IPS-NIHi7 (cell line): ENCODE results near the gene EML3.
A peak's percentile ranks its signal among the peaks of the same experiment; 100 is the strongest.
"Not testable (repeated sequence)": the region's sequence is repeated elsewhere in the genome, so short reads cannot be mapped to it uniquely, and the experiment has no call there.

Experiments used
- DNase-seq: peaks from one replicate; pipeline ENCODE4 v3.0.0; 2012; ENCODE audit warnings: mixed read lengths; ENCODE audit errors: extremely low spot score

EML3 gene

DNA sequence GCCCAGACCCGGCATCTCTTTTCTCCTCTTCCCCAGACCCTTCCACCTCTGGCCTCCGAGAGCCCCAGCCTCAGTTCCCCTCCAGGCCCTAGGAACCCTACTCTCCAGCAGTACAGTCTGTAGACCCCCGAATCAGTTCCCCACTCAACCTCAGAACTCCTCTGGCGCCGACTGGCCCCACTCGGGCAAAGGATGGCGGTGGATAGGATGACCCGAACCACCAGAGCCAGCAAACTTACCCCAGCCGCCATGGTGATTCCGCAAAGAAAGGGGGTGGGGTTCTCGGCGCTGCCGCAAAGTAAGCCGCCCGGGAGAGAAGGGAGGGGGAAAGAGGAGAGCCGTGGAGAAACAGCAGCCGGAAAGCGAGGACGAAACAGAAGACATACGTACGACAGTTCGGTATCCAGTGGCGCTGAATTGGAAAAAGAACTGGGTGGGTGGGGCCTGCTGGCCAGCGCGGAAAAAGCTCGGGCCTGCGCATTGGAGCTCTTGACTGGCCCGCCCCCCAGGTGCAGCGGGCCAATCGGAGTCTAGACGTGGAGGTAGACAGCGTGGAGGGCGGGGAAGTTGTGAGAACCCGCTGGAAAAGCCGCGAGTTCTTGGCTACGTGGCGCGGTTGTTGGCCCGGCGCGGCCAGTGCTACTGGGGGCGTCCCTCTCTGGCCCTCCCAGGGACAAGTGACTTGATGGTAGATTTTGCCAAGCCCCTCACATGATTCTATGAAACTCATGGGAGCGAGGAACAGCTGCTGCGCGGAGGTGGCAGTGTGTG lies 38.8 kb downstream of the EML3 start, which contains the start of gene EEF1G:
Gene EEF1G, minus strand, starts transcription at position 300 of the 771 bp plus-strand sequence. Its CDS starts 49 bp downstream, at position 251.
- peak; percentile 98 for DNase-seq

DNA sequence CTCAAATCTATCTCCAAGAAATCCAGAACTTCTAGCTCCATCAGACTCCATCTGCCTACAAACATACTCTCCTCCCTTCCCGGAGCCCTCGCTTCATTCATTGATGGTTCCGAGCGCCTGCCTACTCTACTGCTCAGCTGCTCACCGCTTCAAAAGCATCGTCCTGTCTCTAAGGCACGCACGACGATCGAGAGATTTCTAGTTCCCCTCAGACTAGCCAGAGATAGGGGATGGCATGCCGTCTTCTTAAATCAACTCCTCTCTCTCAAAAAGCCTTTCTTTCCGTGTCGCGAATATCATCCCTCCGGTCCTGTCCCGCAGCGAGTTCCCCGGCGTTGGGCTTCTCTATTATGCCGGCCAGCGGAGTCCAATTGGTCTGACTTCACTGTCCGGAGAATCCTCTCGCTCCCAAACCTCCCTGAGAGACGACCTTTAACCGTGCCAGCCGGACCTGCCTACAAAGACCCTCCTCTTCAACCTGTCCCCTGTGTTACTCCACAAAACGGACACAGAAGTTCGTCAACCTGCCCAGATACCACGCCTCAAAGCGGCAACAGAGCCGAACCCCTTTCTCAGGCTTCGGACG lies 39.5 kb downstream of the EML3 start:
- no peak for DNase-seq

DNA sequence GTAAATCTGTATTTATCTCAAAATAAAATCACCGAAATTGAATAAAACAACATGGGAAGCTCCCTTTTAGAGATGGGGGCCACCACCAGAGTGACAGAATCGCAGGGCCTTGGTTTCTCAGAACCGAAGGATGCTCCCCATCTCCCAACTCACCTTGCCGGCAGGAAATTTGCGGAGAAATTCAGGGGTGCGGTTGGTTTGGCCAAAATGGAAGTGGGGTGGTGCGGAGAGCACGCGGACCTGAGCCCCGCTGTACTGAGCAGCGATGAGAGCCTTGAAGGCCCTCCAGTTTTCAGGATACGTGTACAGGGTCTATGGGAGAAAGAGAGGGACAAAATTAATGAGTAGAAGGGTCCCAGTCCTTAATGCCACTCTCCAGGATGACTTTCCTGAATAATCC lies 40.1 kb downstream of the EML3 start:
- DNase-seq: no peak

DNA sequence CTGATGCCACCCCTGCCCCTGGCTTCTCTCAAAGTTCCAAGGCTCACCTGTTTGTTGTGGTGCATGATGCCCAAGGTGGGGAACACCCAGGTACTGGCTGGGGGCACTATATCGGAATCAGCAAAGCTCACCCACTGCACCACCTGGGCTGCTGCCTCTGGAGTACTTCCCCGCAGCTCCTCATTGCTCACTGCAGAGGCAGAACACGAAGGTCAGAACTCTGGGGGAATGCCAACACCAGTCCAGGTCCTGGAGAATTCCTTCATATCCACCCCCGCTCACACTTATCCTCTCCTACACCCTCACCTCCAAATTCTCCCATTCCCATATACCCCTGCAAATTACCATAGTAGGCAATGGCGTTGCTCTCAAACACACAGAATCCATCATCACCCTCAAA lies 41.1 kb downstream of the EML3 start:
- not testable (repeated sequence) for DNase-seq

DNA sequence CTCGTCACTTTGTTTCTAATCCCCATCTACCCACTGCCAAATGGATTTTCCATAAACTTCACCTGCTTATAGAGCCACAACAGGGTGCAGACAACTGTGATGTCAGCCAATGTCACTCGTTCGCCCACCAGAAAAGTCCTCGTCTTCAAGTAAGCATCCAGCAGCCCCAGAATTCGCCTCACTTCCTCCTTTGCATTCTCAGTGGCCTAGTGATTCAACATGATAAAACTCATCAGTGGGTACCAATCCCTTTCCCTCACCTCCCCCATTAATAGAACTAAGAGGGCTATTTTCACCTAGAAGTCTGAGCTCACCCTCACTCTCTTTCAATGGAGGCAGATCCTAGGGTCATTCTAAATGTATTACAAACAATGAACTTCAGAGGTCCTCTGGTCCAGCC lies 41.7 kb downstream of the EML3 start:
- not testable (repeated sequence) for DNase-seq

DNA sequence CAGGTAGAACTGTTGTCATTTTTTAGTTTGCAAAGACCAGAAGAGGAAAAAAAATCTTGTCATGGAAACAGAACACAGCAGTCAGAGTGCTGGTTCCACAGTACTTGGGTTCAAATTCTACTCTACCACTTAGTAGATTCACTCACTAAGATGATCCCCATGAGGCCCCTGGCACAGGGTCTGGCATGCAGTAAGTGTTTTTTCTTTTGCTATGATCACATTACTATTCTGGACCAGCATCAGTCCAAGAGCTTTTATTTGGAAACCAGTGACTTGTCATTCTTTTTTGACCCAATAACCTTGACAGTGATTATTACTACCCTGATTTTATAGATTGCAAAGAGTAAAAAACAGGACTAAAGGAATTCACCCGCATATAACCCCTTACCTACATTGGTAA lies 43.0 kb downstream of the EML3 start:
- DNase-seq: no peak

DNA sequence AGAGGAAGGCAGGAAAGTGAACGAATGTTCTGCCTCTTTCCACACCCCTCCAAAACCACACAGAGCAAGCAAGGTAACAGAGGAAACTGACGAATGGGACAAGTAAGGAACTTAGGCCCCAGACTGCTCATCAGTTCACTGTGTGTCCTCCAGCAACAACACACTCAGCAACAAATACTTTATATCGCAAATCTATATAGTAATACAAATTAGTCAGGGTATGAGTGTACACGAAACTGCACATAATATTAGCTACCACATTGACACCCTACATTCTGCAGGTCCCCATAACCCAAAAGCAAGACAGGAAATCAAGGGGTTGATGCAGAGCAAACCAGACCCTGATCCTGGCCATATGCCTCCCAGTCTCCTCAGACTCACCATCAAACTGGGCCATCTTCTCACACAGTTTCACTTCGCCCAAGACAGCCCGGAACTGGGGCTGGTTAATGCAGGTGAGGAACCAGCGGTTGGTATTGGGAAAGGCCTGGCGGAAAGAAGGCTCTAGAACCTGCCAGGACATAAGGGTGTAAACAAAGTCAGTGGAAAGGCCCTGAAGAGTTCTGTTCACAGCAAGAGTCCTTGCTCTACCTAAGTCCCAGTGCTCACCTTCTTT lies 45.4 kb downstream of the EML3 start:
- no peak for DNase-seq

DNA sequence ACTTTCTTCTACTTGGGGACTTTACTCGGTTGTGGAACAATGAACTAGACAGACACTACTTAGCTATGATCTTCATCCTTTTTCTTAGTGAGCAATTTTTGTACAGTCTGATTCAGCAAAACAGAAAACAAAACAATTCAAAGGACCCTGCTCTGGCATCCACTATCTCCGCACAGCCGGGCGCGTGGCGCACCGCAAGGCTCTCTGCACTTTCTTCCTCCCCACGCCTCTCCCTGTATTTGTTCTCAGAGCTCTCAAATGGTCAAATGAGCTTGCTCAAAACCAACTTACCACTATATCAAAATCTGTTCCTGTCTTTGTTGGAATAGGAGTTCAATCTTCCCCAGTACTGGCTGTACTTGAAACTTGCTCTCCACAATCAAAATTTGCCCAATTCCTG lies 46.3 kb downstream of the EML3 start:
- no peak for DNase-seq

DNA sequence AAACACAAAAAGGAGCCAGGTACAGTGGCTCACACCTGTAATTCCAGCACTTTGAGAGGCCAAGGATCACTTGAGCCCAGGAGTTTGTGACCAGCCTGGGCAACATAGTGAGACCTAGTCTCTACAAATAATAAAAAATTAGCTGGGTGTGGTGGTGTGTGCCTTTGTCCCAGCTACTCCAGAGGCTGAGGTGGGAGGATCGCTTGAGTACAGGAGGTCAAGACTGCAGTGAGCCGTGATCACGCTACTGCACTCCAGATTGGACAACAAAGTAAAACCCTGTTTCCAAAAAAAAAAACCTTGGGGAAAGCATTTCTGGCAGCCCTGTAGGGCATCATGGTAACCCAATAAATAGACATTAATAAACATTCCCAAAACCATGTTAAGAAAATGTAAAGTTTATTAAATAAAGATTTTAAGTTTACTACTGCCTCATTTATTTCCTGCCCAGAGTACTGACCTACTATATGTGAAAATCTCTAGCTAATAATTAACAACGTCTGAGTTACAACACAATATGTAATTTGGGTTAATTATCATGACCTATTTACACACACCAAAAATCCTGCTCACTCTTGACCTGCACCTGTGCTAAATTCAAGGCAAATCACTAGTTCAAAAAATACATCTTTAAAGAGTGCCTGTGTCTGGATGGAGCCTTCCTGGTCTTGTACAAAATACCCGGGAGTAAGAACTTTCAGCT lies 47.3 kb downstream of the EML3 start:
- DNase-seq: no peak

DNA sequence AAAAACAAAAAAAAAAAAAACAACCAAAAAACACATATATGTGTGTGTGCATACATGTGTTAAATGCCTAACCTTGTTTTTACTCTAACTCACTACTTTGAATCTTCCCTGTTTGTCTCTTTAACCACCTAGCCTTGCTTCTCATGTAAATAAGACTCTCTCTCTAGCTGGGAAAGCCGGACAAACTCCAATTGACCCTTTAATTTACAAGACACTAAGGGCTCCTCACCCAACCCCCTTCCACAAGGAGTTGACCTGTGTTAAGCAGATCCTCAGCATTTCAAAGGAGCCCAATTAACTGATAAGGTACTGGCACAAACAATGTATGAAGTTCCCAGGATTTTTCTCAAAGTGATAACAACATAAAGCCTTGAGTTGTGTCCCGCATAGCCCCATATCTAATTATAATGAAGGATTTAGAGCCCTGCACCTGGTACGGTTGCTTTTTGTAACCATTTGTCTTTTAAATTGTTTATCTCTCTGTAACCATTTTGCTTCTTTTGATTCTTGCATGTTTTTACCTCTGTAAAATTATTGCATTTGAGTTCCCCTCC lies 50.8 kb downstream of the EML3 start:
- not testable (repeated sequence) for DNase-seq

DNA sequence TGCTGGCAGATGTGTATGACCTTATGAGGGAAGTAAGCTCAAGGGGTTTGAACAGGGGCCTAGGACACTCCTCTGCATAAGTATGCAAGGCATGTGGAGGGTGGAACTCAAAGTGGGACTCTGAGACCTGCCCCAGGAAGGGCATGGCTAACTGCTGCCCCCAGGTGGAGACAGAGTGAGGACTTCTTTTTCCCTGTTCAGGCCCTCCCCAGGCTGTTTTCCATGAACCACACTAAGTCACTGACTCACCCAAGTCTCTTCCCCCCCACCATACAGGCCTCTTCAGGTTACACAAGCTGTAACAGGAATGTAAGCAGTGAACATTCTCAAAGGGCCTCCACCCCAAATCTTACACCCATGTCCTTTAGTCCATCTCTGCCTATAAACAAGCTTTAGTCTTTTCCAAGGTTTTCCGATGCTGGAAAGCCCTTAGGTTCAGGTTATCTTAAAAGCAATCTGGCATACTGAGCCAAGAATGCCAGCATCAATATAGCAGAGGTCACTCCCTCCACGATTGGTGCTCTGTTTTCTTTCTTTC lies 51.9 kb downstream of the EML3 start:
- peak; percentile 75 for DNase-seq

DNA sequence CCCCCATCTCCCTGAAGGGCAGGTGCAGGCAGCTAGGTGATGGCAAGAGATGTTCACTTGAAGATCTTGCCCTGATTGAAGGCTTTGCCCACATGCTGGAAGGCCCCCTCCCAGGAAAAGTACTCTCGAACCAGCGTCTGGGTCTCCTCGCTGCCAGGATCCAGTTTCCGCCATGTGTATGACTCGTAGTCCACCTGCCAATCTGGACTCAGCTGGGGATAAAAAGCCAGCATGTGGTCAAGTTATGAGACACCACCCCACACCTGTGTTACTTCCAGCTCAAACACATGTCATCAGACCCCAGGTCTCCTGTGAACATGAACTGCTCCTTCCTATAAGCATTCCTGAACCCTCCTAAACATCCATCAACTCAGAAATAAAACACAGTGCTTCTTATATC lies 52.9 kb downstream of the EML3 start:
- DNase-seq: not testable (repeated sequence)

DNA sequence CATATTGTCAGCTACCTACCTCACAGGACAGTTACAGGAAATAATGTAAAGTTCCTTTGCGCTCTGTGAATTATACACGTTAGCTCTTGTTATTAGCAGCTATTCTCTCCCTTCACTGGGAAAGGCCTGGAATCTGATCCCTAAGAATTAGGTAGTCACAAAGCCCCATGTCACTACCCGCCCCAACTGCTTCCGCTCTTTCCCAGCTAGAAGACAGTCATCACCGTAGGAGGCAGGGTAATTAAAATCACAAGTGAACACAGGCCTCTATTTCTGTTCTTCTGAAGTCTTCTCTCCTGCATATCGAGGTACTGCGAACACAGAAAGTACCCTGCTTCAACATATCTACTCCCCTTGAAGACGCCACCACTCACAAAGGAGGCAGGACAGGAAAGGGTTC lies 53.4 kb downstream of the EML3 start:
- no peak for DNase-seq

DNA sequence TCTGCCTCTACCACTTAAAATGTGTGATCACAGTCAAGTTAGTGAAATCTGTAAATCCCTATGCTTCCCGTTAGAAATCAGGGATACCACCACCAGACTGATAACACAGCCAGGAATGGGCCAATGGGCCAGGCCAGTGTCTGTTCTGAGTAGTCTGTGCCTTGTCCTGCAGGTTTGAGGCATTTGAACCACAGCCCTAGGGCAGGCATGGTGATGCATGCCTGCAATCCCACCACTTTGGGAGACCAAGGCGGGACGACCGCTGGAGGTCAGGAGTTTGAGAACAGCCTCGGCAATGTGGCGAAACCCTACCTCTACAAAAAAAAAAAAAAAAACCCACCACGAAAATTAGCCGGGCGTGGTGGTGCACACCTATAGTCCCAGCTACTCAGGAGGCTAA lies 53.9 kb downstream of the EML3 start:
- no peak for DNase-seq

DNA sequence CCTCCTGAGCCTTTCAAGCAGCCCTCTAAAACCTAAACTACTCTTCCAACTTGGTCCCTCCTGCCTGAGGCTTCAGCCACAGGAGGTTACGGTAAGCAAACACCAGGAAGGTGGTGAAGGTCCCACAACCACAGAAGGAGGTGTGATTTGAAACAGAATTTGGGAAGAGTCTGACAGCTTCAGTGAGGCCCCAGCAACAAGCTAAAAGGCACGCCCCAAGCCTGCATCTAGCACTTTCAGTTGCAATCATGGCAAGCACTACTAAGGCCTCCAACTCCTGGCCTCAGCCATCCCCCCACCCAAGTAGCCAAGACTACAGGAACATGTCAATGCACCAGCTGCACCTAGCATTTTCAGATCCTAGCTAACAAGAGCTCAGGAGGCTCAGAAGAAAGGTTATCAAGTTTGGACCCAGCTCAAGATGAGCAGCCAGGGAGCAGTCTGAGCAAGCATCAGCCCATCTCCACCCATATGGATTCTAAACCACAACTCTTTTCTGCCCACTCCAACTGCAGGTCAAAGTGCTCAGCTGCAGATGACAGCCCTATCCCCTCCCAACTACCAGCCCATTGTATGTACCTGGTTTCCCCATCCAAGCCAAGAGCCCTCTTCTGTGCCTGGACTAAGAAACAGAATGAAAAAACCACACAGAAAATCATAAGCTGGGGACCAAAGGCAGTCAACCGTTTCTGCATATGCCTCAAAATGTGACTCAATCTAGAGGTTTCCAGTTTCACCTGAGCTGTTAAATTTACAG lies 55.5 kb downstream of the EML3 start:
- DNase-seq: no peak

DNA sequence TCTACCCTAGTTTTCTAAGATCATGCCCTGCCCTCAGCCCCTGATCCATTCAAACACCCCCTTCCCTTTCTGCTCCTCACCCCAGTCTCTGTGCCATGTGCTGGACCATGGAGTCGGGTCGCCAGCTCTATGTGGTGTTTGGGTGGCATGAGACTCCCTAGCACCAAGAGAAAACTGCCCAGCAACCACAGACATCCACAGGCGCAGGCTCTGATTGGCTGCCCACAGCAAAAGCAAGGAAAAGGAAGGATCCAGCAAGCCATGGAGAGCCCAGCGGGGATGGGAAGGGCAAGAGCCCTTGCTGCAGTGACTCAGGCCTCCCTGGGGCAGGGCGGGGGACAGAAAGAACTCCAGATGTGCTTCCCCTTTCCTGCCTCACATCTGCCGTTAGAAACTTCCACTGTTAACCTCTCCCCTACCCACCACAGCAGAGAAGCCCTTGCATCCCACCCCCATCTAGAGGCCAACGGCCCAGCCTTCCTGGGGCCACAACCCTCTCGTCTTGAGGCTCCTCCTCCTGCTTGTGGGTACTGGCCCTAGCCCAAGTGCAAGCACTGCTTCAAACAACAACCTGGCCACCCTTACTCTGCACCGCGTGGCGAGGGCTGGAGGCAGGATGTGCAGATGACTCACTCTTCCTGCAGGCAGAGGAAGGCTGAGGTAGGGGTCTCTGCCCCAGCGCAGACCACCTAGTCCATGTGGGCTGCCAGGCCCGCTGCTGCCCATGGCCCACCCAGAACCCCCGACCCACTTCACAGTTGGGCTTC lies 56.3 kb downstream of the EML3 start:
- peak; percentile 83 for DNase-seq

DNA sequence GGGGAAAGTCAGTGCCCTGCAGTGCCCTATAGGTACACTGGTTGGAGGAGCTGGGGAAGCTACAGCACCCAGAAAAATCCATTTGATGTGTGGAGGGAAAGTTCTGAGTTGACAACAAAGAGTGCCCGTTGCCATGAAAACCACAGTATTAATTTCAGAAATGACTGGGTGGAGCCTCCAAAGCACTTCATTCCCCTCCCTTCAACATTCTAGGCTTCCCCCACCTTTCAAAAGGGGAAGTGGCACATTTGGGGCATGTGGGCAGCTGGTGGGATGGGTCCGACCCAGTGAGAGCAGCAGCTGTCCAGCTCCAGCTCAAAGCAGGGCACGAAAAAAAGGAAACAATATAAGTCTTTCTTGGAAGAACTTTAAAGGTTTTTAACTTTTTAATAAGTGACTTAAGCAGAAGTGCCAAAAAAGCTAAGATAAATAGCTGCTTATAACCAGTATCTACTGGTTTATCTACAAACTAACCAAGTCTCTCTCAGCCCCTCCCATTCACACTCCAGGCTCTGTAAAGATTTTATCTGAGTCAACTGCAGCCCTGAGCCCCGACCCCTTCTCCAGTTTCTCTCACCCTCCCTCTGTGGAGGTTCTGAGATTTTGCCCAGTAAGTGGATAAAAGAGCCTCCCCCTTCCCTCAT lies 57.0 kb downstream of the EML3 start:
- no peak for DNase-seq

DNA sequence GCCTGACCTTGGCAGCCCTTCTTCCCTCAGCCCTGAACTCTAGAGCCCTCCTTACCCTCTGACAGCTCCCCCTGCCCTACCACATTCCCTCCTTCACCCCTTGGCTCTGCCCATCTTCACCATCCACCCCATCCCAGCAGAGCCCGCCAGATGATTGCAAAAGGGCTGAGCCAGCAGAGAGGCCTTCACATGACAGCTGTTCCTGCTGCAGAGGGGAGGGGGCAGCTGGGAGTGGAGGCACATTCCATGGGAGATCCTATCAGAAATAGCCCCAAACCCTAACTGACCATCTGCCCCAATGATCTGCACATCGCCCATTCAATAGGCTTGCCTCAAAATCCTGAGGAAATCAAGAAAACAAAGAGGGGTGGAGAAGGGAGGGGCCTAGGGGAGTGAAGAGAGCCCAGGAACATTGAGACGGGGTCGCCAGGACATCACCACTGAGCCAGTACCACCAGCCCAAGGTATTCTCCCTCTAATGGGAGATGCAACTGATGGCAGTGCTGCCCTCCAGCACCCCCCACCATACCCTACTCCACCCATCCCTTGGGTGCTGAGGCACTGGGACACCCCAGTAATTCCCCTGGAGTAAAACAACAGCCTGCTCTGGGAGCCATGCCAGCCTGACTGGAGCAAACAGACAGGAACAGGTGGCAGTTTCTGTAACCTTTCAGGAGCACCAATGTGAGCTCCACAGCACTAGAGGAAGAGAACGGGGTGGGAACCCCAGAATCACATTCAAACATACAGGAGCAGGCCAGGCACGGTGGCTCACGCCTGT lies 58.0 kb downstream of the EML3 start:
- no peak for DNase-seq

DNA sequence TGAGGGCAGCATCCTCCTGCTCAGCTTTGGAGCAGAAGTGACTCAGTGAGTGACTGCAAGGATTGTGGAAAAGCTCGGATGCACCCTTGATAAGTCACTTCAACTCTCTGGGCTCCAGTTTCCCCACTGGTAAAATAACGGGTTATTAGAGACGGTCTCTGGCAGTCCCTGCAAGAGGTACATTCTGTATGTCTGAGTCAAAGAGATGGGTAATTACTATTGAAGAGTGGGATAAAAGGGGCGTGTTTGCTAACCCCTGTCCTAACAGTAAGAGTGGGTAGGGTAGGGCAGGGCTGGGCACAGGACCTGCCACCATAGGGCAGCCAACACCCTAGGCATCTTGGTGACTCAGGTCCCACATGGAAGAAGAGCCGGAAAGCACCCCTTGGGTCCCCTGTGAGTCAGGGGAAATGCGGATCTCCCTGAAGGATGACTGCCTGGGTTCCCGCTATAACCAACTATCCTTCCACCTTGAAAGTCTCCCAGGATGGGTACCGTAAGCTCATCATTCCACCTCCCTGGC lies 58.7 kb downstream of the EML3 start:
- no peak for DNase-seq
